Left lung (tissue), 10 donors: ENCODE results near the gene SDK1. TPM values are rescaled to one million over a fixed set of nuclear protein-coding genes. Genes with fewer than 3 reads are reported as not detected.

ENCODE experiments used
- ATAC-seq: fragments of 200-7000 bp; cut with Tn5 transposase; one replicate; pipeline ENCODE4 v1.9.1; 2020; ENCODE audit warnings: moderate library complexity
- DNase-seq, 4 donors: peaks; one replicate each; pipeline ENCODE4 v3.0.0-alpha.2; 2013 to 2020
- H3K27ac ChIP-seq, 2 donors: fragments of 200-600 bp; sonication (generic) in 1 of 2; one replicate each; pipeline versions ENCODE4 v1.5.0 to v1.8.0; 2020 to 2021
- H3K27me3 ChIP-seq, 2 donors: fragments of 200-600 bp; sonication (generic) in 1 of 2; one replicate each; pipeline versions ENCODE4 v1.5.0 to v1.8.0; 2020 to 2021
- H3K36me3 ChIP-seq, 2 donors: fragments of 200-600 bp; sonication (generic) in 1 of 2; one replicate each; pipeline versions ENCODE4 v1.5.0 to v1.8.0; 2020 to 2021
- H3K4me1 ChIP-seq, 2 donors: fragments of 200-600 bp; one replicate each; pipeline ENCODE4 v1.8.0; 2021
- H3K4me3 ChIP-seq, 2 donors: fragments of 200-600 bp; sonication (generic) in 1 of 2; one replicate each; pipeline versions ENCODE4 v1.5.0 to v1.8.0; 2020 to 2021; ENCODE audit warnings: mild to moderate bottlenecking in 1 of 2
- H3K9me3 ChIP-seq, 2 donors: fragments of 200-600 bp; sonication (generic) in 1 of 2; one replicate each; pipeline versions ENCODE4 v1.5.0 to v1.8.0; 2020 to 2021
- CTCF ChIP-seq, 2 donors: fragments of 200-600 bp; sonication (generic) in 1 of 2; IDR thresholded peaks; one replicate each; pipeline versions ENCODE4 v1.5.0 to v1.8.0; 2021; ENCODE audit warnings: antibody characterized with exemption in 2 of 2
- intact Hi-C, 2 donors: fragments of 100-400 bp; cut with DNase I; formaldehyde crosslinking; loops; one replicate each; pipeline versions ENCODE4 v1.11.2 to v1.14.2; 2022
- polyA plus RNA-seq, 6 donors: library from polyadenylated mRNA; unstranded; fragments of 120-200 nt; gene quantifications; one replicate each; pipeline ENCODE4 v1.2.1, GENCODE V29; 2013; ENCODE audit not compliant: insufficient read length in 6 of 6
- total RNA-seq, 2 donors: library from RNA; stranded (reverse); fragmentation: NEBNext Ultra II Directional; extraction: Animal tissue kit (Norgen Biotek cat#: 25700); gene quantifications; one replicate each; pipeline ENCODE4 v1.2.1, GENCODE V29; 2021
- donor health status: DM: no; HTN: yes; CAD: no.
- donor health status: DM: no; HTN: no; CAD: no.

The SDK1 gene
- total and polyA plus RNA-seq, 8 donors, result 5.5 to 17.6 (median 13.0) TPM

GRCh38 chr7:4240042-4240441 lies 939.0 kb downstream of the SDK1 start:
- ATAC-seq, result no peak
- no peak for TF ChIP-seq CTCF (IDR thresholded peaks at IDR 0.05)
- intact Hi-C loops, result no loop called here
- no peaks in the 10 kb centered on the region for H3K27me3 ChIP-seq
- H3K4me1 ChIP-seq, result no peaks in the 10 kb centered on the region
- peaks cover 0 to 13% of the 10 kb centered on the region in 2 donors for H3K9me3 ChIP-seq
- no peaks in the 10 kb centered on the region for H3K36me3 ChIP-seq
- no peak for DNase-seq
- no peak overlapping the region for H3K4me3 ChIP-seq
- no peak overlapping the region for H3K27ac ChIP-seq

GRCh38 chr7:4240520-4241303 lies 939.7 kb downstream of the SDK1 start:
- peaks cover 0 to 16% of the 10 kb centered on the region in 2 donors for H3K9me3 ChIP-seq
- H3K27ac ChIP-seq, result no peak overlapping the region
- no peaks in the 10 kb centered on the region for H3K4me1 ChIP-seq
- no peak for DNase-seq
- ATAC-seq, result no peak
- intact Hi-C loops, result no loop called here
- H3K4me3 ChIP-seq, result no peak overlapping the region
- TF ChIP-seq CTCF (IDR thresholded peaks at IDR 0.05), result no peak
- no peaks in the 10 kb centered on the region for H3K36me3 ChIP-seq
- H3K27me3 ChIP-seq, result no peaks in the 10 kb centered on the region

GRCh38 chr7:4241304-4241612 lies 940.2 kb downstream of the SDK1 start:
- H3K4me1 ChIP-seq, result no peaks in the 10 kb centered on the region
- H3K4me3 ChIP-seq, result no peak overlapping the region
- no peak for DNase-seq
- H3K27ac ChIP-seq, result no peak overlapping the region
- ATAC-seq, result no peak
- H3K36me3 ChIP-seq, result no peaks in the 10 kb centered on the region
- peaks cover 0 to 16% of the 10 kb centered on the region in 2 donors for H3K9me3 ChIP-seq
- H3K27me3 ChIP-seq, result no peaks in the 10 kb centered on the region
- intact Hi-C loops, result no loop called here
- TF ChIP-seq CTCF (IDR thresholded peaks at IDR 0.05), result no peak

- H3K4me3 ChIP-seq, result no peak overlapping the region
- H3K36me3 ChIP-seq, result no peaks in the 10 kb centered on the region
- intact Hi-C loops, result no loop called here
- no peak for TF ChIP-seq CTCF (IDR thresholded peaks at IDR 0.05)
- no peaks in the 10 kb centered on the region for H3K27me3 ChIP-seq
- no peak for DNase-seq
- H3K27ac ChIP-seq, result no peak overlapping the region
- peaks cover 0 to 16% of the 10 kb centered on the region in 2 donors for H3K9me3 ChIP-seq
- ATAC-seq, result no peak
- no peaks in the 10 kb centered on the region for H3K4me1 ChIP-seq
Observed at GRCh38 chr7:4241791-4242190, 940.7 kb downstream of the SDK1 start.

- TF ChIP-seq CTCF (IDR thresholded peaks at IDR 0.05), result no peak
- Histone ChIP-seq H3K27ac (no peak overlapping the region), H3K4me1 (no peaks in the 10 kb centered on the region), H3K36me3 (no peaks in the 10 kb centered on the region), H3K9me3 (peaks cover 0 to 16% of the 10 kb centered on the region in 2 donors), H3K27me3 (no peaks in the 10 kb centered on the region), H3K4me3 (no peak overlapping the region)
- intact Hi-C loops, result no loop called here
- no peak for ATAC-seq
- DNase-seq, result no peak
Observed at GRCh38 chr7:4242706-4243105, 941.7 kb downstream of the SDK1 start.
